Gastrocnemius medialis (tissue), 4 donors: ENCODE data around the gene SIGLEC11.

Source experiments
- CTCF ChIP-seq, 5 experiments: fragments of 450-650 bp in 3 of 5; fragments of 200-600 bp in 2 of 5; sonication (generic) in 2 of 5; IDR thresholded peaks in 4 of 5; conservative IDR thresholded peaks in 1 of 5; 1 replicate in 4 of 5; 2 replicates in 1 of 5; pipeline ENCODE4 v1.5.1; 2016 to 2019; ENCODE audit warnings: antibody characterized with exemption in 5 of 5, mild to moderate bottlenecking in 3 of 5, moderate library complexity in 3 of 5
- POLR2A ChIP-seq, 2 donors: fragments of 450-650 bp; IDR thresholded peaks; one replicate each; pipeline ENCODE4 v1.6.1; 2017; ENCODE audit warnings: antibody characterized with exemption in 2 of 2, mild to moderate bottlenecking in 2 of 2, moderate library complexity in 2 of 2

DNA sequence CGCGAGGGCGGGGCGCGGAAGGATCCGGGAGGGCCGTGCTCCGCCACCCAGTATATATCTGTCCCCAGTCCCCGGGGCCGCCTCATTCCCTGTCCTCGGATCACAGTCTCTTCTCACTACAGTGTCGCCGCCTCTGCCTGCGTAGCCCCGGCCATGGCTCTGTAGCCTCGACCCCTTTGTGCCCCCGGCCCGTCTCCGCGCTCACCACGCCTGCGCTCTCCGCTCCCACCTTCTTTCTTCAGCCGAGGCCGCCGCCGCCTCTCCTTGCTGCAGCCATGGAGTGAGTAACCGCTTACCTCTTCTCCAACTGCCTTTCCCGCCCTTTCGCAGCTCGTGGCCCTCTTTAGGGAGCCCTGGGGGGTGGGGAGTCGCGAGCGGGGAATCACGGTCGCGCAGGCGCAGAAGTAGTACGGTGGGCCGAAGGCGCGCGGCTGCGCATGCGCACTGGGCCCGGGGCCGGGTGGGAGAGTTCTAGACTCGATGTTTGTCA lies 31.8 kb downstream of the SIGLEC11 start, which contains the start of the genes ATF5 and NUP62:
- TF ChIP-seq CTCF (IDR thresholded peaks at IDR 0.05 in 4 of 5, conservative IDR thresholded peaks at IDR 0.05 in 1 of 5) = peak in 1 of 5 experiments; percentile 16
- TF ChIP-seq POLR2A (IDR thresholded peaks at IDR 0.05) = no peak
